HL-60 (cell line): ENCODE data around the gene TSC2.

Experiments
- DNase-seq, 2 experiments: peaks; one replicate each; pipeline ENCODE4 v3.0.0-alpha.2; 2010 to 2020; ENCODE audit warnings: low read depth in 1 of 2, low spot score in 1 of 2
- H3K27ac ChIP-seq: fragments of 250-450 bp; sonication (Bioruptor Pico); replicated peaks from 2 replicates; pipeline ENCODE4 v1.5.1; 2020; ENCODE audit warnings: mild to moderate bottlenecking, moderate library complexity
- H3K27me3 ChIP-seq: fragments of 250-450 bp; sonication (Bioruptor Pico); 2 replicates; pipeline ENCODE4 v1.5.1; 2021; ENCODE audit warnings: mild to moderate bottlenecking, moderate library complexity; ENCODE audit not compliant: insufficient read depth, poor library complexity, severe bottlenecking
- H3K4me3 ChIP-seq: replicated peaks from 2 replicates; pipeline ENCODE4 v1.5.1; 2011; ENCODE audit warnings: mild to moderate bottlenecking, control low read depth, low read length; ENCODE audit not compliant: insufficient read depth
- GABPA ChIP-seq: IDR thresholded peaks from 2 replicates; pipeline ENCODE4 v1.6.1; 2012; ENCODE audit warnings: low read depth
- POLR2AphosphoS5 ChIP-seq: IDR thresholded peaks from 2 replicates; pipeline ENCODE4 v1.6.1; 2012; ENCODE audit warnings: low read depth
- SPI1 ChIP-seq: IDR thresholded peaks from 2 replicates; pipeline ENCODE4 v1.6.1; 2012; ENCODE audit warnings: low read depth, mild to moderate bottlenecking, borderline replicate concordance
- TF ChIP-seq, protein P1 (sequence below): IDR thresholded peaks from 2 replicates; pipeline ENCODE4 v1.6.1; 2012; ENCODE audit warnings: low read depth; ENCODE audit not compliant: insufficient replicate concordance
- TF ChIP-seq, protein P2 (sequence below): IDR thresholded peaks from one replicate; pipeline ENCODE4 v1.5.1; 2011; ENCODE audit warnings: low read length, control low read depth, inconsistent platforms; ENCODE audit not compliant: insufficient read depth

Gene TSC2

DNA sequence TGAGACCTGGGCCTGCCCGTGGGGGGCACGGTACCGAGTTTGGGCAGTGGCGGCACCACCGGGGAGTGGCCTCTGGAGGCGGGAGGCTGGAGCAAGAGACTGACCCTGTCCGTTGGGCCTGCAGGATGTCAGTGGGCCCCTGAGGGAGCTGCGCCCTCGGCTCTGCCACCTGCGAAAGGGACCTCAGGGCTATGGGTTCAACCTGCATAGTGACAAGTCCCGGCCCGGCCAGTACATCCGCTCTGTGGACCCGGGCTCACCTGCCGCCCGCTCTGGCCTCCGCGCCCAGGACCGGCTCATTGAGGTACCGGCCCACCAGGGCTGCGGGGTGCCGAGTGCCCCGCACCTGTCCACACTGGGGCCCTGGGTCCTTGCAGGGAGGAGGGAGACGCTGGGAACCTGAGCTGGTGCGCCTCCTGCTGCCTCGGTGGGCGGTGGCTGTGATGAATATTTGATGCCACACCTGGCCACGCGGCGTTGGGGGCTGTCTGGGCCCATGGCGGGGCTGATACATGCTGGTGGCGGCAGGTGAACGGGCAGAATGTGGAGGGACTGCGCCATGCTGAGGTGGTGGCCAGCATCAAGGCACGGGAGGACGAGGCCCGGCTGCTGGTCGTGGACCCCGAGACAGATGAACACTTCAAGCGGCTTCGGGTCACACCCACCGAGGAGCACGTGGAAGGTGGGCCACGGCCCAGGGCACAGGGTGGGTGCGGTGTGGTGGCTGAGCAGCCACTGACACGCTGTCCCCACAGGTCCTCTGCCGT lies 11.4 kb upstream of the TSC2 start:
- Histone ChIP-seq H3K27ac (no peak overlapping the region), H3K4me3 (no peak overlapping the region), H3K27me3 (peaks cover 9% of the 10 kb centered on the region)
- TF ChIP-seq, protein P1, sequence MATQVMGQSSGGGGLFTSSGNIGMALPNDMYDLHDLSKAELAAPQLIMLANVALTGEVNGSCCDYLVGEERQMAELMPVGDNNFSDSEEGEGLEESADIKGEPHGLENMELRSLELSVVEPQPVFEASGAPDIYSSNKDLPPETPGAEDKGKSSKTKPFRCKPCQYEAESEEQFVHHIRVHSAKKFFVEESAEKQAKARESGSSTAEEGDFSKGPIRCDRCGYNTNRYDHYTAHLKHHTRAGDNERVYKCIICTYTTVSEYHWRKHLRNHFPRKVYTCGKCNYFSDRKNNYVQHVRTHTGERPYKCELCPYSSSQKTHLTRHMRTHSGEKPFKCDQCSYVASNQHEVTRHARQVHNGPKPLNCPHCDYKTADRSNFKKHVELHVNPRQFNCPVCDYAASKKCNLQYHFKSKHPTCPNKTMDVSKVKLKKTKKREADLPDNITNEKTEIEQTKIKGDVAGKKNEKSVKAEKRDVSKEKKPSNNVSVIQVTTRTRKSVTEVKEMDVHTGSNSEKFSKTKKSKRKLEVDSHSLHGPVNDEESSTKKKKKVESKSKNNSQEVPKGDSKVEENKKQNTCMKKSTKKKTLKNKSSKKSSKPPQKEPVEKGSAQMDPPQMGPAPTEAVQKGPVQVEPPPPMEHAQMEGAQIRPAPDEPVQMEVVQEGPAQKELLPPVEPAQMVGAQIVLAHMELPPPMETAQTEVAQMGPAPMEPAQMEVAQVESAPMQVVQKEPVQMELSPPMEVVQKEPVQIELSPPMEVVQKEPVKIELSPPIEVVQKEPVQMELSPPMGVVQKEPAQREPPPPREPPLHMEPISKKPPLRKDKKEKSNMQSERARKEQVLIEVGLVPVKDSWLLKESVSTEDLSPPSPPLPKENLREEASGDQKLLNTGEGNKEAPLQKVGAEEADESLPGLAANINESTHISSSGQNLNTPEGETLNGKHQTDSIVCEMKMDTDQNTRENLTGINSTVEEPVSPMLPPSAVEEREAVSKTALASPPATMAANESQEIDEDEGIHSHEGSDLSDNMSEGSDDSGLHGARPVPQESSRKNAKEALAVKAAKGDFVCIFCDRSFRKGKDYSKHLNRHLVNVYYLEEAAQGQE, result no peak
- TF ChIP-seq GABPA (no peak), SPI1 (no peak)
- no peak for DNase-seq

DNA sequence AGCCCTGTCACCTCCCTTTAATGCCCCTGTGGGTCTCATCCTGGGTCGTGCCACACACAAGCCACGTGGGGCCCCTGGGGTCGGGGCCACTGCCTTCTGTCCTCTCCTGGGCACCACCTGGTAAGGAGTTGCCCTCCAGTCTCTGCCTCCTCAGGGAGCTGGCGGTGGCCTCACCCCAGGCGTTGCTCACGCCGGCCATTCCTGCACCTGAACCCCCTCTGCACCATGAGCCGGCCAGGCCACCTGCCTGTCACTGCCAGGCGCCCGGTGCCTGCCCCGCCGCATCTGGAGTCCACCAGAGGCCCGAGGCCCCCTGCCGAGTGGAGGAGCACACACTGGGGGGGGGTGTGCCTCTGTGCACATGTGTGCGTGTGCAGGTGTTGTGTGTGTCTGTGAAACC lies 10.7 kb upstream of the TSC2 start:
- Histone ChIP-seq H3K27ac (no peak overlapping the region), H3K27me3 (peaks cover 9% of the 10 kb centered on the region), H3K4me3 (no peak overlapping the region)
- TF ChIP-seq, protein P1, result no peak
- TF ChIP-seq POLR2AphosphoS5, result no peak
- TF ChIP-seq SPI1, result no peak
- TF ChIP-seq GABPA, result no peak
- TF ChIP-seq, protein P2, sequence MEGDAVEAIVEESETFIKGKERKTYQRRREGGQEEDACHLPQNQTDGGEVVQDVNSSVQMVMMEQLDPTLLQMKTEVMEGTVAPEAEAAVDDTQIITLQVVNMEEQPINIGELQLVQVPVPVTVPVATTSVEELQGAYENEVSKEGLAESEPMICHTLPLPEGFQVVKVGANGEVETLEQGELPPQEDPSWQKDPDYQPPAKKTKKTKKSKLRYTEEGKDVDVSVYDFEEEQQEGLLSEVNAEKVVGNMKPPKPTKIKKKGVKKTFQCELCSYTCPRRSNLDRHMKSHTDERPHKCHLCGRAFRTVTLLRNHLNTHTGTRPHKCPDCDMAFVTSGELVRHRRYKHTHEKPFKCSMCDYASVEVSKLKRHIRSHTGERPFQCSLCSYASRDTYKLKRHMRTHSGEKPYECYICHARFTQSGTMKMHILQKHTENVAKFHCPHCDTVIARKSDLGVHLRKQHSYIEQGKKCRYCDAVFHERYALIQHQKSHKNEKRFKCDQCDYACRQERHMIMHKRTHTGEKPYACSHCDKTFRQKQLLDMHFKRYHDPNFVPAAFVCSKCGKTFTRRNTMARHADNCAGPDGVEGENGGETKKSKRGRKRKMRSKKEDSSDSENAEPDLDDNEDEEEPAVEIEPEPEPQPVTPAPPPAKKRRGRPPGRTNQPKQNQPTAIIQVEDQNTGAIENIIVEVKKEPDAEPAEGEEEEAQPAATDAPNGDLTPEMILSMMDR, result no peak
- no peak for DNase-seq

DNA sequence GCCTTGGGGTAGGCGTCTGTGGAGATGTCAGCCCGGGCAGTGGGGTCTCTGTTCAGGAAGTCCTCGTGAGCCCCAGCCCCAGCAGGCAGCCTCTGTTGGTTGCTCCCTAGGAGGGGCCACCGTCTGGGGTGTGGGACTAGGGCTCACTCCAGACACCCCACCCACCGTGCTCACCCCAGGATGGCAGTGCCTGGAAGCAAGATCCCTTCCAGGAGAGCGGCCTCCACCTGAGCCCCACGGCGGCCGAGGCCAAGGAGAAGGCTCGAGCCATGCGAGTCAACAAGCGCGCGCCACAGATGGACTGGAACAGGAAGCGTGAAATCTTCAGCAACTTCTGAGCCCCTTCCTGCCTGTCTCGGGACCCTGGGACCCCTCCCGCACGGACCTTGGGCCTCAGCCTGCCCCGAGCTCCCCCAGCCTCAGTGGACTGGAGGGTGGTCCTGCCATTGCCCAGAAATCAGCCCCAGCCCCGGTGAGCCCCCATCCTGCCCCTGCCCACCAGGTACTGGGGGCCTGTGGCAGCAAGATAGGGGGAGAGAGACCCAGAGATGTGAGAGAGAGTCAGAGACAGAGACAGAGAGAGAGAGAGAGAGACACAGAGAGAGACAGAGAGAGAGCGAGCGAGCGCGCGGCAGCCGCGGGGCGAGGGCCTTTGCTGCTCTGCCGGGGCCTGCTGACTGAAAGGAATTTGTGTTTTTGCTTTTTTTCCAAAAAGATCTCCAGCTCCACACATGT lies 10.0 kb upstream of the TSC2 start:
- Histone ChIP-seq H3K27ac (no peak overlapping the region), H3K27me3 (peaks cover 8% of the 10 kb centered on the region), H3K4me3 (no peak overlapping the region)
- DNase-seq, result no peak
- TF ChIP-seq, protein P2, result no peak
- TF ChIP-seq, protein P1, result no peak
- no peak for TF ChIP-seq POLR2AphosphoS5
- TF ChIP-seq GABPA, result no peak
- TF ChIP-seq SPI1, result no peak
